ENCODE measurements around the gene TBX19.

GRCh38 chr1:168263130-168263529, 17.5 kb upstream of the TBX19 start:
- TF ChIP-seq CTCF (IDR thresholded peaks at IDR 0.05) (no peak), POLR2A (IDR thresholded peaks at IDR 0.05; ENCODE audit: low read length) (no peak), CHD2 (IDR thresholded peaks at IDR 0.05; ENCODE audit: low read length, partially characterized antibody) (no peak), HMGXB4 (CRISPR knock-in tag; IDR thresholded peaks at IDR 0.05; ENCODE audit: borderline replicate concordance) (no peak), BHLHE40 (IDR thresholded peaks at IDR 0.05; ENCODE audit: low read depth, low read length) (no peak), MAX (IDR thresholded peaks at IDR 0.05) (no peak), USF2 (IDR thresholded peaks at IDR 0.05) (no peak), REST (IDR thresholded peaks at IDR 0.05) (no peak), EP300 (IDR thresholded peaks at IDR 0.05) (no peak), MYC (IDR thresholded peaks at IDR 0.05; ENCODE audit: borderline replicate concordance, low read length) (no peak)
